Cerebellar nuclear complex (tissue), 1 donor: ENCODE data around the gene WIZ.

ENCODE experiments used
- DNase-seq, 2 experiments: peaks; one replicate each; lab custom pipeline; 2025; lab: John Stamatoyannopoulos, UW

WIZ gene

DNA sequence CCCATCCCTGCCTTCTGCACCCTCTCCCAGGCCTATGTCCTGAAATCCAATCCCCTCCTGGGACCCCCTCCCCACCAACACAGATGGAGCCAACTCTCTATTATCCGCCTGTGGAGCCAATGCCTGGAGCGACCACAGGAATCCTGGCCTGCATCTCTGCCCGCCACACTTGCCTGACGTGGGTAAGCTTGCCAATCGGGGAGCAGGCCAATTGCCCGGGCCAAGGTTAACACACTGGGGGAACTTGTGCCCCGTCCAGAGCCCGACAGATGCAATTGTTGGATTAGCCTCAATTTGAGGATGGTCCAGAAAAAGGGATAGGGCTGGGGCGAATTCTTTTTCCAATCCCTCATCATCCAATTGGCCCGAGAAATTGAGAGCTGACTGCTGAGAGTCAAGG lies 5.9 kb downstream of the WIZ start:
- DNase-seq: no peak

DNA sequence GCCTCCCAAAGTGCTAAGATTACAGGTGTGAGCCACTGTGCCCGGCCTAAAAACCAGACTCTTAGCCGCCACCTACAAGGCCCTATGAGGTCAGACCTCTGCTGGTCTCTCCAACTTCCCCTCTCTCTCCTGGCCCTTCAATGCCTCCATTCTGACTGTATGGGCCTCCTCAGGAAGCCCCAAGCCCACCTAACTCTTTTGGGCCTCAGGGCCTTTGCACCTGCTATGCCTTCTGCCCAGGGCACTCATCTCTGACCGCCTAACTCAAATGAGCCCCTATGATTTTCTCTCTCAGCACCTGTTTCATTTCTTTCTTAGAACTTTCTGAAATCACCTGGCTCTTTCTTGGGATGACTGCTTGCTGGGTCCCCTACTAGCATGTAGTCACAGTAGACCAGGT lies 6.4 kb downstream of the WIZ start:
- DNase-seq: no peak

DNA sequence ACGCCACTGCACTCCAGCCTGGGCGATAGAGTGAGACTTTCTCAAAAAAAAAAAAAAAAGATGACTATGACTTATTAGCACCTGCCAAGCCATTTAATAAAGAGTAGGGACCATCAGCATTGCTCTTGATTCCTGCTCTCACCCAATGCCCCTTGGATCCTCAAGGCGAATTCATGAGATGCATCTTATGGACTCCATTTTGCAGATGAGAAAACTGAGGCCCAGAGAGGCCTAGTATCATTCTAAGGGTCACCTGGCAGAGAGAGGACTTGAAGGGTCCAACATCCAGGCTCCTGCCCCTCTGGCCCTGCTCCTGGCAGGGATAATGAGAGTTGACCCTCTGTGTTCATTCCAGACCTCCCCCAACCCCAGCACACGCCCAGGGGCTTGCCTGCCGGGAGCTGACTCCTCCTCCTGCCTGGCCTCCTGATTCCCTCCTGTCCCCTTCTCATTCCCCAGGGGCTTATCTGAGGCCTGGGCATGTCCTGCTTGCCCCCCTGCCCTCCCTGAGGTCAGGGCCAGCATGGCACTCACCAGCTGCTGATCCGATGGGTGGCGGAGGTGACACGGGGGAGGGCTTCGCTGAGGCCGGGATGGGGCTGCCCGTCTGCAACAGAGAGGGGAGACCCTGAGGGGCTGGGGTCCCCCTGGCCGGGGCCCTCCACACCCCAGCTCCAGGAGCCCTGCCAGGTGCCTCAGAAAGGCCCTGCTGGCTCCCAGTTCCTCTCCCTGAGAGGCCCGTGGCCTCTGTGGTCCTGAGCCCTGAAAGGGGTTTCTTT lies 7.4 kb downstream of the WIZ start:
- DNase-seq: no peak

DNA sequence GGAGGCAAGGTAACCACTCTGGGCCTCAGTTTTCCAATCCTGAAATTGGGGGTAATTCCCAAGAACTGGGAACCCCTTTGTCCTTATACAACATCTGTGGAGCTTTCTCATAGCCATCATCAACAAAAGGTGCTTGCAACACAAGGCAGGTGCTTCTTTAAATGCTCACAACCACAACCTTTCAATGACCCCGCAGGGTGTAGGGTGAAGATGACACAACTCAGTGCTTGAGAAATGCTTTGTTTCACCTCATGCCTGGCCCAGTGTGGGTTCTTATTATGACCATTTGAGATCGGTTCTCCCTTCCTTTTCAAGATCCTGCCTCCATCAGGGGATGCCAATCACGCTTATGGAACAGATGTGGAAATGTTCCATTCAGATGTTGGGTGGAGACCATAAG lies 8.4 kb downstream of the WIZ start:
- DNase-seq: no peak

DNA sequence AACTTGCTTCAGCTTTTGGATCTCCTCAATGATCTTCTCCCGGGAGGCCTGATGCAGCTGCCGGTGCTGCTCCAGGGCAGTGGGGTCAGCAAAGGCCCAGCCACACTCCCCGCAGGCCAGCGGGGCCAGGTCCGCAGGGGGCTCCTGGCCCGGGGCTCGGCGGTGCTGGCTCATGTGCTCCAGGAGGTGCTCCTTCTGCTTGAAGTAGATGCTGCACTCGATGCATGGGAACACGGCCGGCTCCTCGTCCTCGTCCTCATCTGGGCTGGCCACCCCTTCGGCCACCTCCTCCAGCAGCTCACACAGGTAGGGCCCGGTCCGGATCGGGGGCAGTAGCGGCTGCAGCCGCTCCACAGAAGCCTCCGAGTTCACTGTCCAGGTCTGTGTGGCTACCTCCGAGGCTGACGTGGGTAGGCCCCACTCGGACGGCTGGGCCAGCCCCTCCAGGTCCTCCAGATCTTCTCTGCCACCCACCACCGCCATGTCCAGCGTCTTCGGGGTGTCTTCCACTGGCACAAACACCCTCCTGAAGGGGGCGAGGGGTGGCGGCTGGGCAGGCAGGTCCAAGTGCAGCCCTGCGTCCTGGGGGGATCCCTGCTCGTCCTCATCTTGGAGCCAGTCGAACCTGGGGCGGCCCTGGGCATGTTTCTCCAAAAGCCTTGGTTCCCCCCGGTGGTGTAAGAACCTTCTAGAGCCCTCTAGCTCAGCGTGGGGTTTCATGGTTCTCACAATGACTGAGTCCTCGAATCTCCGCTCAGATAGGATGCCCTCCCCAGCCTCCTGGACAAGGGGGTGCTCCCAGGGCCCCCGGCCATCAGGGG lies 9.7 kb downstream of the WIZ start:
- no peak for DNase-seq

DNA sequence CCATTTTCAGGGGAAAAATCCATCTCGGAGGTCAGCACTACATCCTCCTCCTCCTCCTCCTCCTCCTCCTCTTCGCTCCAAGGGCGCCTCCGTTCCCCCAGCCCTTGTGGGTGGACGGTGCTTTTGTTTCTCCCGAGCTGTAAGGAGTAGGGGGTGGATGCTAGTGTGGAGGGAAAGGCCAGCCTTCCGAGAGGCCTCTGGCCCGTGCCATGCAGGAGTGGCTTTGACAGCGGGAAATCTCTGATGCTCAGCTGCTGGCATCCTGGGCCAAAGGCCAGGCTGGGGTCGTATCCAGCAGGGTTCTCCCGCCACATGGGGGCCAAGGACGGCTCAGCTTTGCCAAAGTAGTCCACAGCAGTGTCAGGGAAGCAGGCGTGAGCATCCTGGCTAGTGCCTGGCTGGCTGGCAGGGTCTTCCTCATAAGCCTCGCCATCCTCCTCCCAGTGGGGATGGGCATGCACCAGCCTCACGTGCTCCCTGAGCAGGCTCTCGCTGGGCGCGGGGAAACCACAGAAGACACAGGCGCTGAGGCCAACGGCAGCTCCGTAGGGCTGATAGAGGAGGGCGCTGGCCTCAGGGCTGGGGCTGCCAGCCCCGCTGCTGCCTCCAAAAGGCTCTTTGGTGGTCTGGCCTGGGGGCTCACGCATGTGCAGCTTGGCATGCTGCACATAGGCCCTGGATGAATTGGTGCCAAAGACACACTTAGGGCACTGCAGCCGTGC lies 10.5 kb downstream of the WIZ start:
- DNase-seq: no peak

DNA sequence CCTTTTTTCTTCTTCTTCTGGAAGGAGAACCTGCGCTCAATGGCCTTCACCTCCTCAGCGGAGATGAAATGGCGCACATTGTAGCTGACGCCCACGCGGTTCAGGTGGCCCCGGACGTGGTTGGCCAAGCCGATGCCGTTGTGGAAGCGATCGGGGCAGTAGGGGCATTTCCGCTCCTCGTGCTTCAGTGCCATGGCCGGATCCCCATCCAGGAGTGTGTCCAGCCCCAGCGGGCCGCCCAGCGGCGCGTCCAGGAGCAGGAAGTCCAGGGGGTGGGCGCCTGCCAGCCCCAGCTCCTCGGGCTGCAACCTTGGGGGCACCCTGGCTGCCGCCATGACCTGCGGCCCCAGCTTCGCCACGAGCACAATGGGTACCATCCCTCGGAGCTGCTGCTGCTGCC lies 11.2 kb downstream of the WIZ start:
- DNase-seq: no peak

DNA sequence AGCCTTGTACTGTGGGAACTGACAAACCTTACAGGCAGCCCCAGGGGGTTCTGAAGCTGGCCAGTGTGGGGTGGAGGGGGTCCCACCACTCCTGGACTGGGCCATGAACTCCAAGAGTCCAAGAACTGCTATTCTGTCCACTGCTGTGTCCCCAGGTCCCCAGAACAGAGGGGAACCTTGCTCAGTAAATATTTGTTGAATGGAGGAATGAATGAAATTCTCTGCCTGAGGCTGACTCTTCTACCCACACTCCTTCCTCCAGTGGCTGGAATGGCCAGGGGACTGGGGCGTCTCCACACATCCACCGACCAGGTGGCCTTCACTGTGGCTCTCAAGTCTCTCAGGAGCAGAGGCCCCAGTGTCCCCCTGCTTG lies 11.6 kb downstream of the WIZ start:
- no peak for DNase-seq

DNA sequence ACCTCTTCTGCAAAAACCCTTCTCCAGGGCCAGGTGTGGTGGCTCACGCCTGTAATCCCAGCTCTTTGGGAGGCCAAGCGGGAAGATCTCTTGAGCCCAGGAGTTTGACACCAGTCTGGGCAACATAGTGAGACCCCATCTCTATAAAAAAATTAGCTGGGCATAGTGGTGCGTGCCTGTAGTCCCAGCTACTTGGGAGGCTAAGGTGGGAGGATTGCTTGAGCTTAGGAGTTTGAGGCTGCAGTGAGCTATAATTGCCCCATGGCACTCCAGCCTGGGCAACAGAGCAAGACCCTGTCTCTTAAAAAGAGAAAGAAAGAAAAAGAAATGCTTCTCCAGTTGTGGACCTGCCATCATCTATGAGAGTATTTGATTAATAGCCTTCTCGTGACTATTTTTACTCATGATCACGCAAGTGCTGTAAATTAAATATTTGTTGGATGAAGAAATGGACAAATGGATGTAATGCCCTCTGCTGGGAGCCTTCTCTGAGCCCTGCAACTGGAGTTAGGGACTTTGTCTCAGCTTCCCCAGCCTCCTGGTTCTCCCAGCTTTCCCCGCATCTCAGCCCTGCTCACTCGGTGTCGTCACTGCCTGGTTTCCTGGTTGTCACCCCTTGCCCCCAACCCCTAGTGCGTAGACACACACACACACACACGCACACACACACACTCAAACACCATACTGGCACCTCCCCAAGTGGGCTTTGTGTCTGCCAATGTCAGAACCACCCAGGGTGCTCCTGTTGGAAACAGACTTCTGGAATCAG lies 12.2 kb downstream of the WIZ start:
- no peak for DNase-seq

DNA sequence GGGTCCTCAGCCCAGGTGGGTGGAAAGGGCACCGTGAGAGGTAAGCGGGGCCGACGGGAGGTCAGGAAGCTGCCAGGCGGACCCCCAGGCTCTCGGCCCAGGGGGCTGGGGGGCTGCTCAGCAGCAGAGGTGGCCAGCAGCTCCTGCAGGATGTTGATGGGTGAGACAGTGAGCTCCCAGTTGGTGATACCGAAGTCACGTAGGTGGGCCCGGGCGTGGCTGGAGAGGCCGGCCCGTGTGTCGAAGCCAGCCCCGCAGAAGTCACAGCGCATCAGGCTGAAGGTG lies 13.0 kb downstream of the WIZ start:
- DNase-seq: no peak

DNA sequence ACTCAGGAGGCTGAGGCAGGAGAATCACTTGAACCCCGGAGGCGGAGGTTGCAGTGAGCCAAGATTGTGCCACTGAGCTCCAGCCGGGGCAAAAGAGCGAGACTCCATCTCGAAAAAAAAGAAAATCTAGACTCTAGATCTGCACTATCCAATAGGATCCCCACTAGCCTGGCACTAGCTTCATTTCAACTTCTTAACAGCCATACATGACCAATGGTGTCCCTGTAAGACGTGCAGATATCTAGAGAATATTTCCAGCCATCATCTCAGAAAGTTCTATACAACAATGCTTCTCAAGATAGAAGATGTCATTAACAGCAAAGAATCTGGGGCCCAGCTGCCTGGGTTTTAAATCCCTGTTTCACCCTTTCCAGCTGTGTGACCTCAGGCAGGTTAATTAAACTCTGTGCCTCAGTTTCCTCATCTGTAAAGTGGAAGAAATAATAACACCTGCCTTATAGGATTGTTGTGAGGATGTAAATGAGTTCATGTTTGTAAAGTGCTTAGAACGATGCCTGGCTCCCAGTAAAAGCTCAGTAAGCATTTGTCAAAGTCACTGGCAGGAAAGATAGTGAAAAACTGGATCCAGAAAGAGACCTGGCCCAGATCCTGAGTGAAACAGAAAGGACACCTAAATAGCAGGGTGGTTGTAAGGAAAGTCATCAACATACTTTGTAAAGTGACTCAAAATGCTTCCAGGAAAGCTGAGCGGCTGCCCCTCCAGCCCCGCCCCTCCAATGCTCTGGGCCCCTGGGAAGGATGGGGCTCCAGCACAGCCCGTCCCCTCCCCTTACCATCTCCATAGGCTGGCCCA lies 13.5 kb downstream of the WIZ start:
- DNase-seq: no peak

DNA sequence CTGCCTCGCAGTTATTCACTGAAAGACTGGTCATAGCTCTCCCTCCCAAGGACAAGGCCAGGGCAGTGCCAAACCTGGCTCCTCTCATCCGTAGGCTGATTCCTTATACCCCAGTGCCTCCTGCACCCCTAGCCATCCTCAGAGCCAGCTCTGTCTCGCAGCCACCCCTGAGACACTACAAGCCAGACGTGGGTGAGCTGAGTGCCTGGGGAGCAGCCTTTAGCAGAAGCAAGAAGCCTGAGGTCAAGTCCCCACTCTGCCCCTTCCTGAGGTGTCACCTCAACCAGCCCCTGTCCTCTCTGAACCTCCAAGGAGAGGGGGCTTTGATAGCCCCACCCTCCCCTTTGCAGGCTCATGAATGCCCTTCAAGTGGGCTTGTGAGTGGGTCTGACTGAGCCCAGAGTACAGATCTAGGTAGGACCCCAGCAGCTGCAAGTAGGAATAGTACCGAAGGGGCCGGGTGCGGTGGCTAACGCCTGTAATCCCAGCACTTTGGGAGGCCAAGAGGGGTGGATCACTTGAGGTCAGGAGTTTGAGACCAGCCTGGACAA lies 16.2 kb downstream of the WIZ start:
- DNase-seq: no peak

DNA sequence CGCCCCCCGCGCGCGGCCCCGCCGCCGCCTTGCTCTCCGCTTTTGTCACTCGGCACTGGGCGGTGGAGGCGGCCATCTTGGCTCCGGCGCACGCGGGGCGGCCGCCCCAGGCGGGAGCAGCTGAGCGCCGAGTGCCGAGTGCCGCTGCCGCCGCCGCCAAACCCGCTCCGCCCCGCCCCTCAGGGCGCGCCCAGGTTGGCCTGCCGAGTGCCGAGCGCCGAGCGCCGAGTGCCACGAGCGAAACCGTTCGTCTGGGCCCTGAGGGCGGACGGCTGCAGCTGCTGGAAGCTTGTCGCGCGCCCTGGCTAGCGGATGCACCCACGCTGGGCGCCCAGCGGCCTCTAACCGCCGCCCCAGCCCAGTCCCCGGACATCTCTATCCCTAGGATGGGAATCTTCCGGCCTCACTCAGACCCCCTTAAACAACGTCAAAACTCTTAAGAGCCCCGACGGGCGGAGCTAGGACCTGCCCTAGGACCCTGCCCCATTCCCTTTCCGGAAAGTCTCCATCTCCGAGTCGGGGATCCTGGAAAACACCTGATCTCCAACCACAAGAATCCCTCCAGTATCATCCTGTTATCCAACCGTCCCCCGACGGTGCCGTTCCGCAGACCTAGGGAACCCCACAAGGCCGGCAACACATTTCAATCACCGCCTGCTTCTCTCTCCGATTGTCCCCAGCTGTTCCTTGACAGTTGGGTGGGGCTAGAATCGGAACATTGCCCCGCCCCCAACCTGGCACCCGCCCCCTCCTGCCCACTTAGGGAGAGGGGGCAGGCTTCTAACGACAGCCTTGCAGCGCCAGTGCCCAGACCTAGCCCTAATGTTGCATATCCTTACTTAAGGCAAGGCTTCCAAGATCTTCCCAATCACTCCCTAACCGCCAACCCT lies 16.9 kb downstream of the WIZ start:
- DNase-seq: peak; percentile 27 to 36

DNA sequence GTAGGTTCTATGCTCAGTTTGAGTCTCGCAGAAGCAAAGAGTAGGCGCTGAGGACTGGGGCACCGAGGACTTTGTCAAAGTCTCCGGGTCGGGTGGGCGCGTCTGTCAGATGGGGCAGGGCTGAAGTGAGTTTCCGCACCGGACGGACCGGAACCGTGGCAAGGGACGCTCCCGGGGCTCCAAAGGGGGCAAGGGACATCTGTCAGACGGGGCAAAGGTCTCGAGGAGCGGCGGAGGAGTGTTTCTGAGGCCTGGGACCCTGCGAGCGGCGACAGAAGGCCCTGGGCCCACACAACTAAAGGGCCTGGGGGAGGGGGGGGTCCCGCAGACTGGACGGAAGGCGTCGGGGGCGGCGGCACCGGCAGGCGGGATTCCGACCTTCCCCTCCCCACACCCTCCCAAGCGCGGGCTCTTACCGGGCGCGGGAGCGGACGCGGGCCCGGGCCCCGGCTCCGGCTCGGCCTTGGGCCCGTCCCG lies 17.7 kb downstream of the WIZ start:
- no peak for DNase-seq

DNA sequence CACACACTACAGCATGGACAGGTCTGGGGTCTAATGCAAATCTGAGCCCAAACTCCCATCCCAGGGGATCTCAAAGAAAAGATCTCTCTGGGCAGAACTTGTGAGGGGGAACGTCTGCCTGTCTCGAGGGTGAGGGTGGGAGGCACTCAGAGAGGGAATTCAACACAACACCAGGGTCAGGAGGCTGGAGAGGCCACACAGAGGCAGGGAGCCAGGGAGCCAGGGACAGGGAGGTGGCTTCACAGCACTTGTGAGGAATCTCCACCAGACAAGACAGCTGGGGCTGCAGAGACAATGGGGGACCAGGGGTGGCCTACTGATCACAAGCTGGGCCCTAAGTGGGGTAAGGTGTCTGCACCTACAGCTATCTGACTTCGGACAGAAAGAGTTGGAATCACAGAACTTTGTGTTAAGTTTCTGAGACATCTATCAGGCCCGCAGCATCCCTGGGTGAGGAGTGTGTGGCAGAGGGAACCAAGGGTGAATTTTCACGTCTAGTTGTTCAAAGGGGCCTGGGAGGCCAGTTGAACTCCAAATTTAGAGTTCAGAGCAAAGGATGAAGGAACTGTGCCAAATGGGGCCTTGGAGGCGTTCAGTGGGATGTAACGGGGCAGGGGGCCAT lies 18.2 kb downstream of the WIZ start:
- no peak for DNase-seq

DNA sequence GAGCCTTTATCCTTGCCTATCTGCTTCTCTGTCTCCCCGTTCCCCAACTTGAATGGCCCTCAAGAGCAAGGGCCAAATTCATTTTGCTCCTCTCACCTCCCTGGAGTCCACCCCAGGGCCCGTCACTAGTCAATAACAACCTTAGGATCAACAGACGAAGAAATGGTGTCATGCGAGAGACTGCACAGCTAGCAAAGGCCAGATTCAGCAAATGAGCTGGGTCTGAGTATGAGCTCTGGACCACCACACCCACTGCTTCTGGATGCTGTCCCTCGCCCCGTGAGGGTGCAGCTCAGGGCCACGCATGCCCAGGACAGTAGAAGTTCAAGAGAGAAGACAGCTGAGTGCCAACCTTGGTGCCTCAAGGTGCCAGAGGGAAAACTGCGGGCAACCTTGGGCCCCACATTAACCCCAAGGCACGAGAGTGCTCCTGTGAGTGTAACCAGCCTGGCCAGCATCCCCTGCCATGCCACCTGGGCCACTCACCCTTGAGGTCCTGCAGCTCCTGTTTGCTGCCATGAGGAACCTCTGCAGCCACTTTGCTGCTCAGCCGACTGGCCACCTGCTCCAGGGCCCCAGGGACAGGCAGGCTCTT lies 19.1 kb downstream of the WIZ start:
- DNase-seq: no peak

DNA sequence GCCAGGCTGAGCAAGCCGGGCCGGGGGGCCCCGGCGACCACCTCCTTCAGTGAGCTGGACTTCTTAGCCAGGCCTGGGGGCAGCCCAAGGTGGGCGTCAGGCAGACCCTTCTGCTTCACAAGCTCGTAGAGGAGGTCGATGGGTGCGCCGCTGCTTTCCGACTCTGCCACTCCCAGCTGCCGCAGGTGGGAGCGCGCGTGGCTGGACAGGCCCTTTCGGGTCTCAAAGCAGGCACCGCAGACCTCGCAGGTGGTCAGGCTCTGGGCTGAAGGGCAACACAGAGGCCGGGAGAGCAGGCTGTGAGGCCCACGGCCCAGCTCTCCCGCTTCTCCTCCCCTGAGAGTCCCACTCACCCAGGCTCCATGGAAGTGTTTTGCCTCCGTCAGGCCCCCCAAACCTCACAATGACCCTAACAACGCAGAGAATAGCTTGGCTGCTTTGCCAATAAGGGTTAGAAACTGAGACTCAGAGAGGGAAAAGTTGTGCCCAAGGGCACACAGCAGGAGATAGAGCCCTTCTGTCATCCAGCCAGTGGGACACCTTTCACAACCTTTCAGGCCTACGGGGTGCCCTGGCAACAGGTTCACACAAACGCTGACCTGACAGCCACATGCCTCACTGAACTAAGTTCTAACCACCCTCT lies 19.8 kb downstream of the WIZ start:
- no peak for DNase-seq

DNA sequence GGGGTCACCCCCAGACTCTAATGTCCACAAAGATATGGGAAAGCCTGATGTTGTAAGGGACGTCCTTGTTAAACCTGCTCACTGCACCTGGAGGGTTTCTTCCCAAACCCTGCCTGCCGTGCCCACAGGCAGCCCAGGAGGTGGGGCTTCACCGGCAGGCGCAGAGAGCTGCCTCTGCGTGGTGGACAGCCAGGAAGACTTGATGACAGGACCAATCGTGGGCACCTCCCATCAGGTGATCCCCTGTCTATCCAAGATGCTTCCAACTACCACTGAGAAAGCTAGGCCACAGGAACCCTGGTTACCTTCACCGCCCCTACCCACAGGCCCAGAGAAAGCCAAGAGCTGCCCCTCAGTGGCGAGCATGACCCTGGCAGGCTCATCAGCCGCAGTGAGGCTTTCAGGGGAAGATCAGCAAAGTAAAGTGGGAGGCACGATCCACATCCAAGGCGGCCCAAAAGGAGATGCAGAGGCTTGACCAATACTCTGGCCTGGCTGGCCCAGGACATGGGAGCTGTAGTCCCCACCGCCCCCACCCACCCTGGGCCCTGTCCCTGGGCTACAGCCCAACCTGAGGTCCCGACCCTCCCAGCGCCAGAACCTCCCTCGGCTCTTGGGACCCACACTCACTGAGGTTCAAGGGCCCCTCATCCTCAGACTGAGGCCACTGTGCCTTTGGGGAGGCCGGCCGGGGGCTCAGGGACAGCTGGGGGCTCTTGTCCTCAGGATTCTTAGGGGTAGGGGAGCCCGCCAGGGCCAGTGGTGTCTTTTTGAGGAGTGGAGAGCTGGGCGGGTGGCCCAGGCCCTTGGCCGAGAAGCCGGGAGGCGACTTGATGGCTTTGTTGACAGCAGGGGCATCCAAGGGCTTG lies 20.6 kb downstream of the WIZ start:
- no peak for DNase-seq
